HFFc6 (cell line): Measurements from ENCODE around the gene SLC8A1. TPM values are rescaled to one million over a fixed set of nuclear protein-coding genes. Genes with fewer than 3 reads are reported as not detected.

Experiments used
- DNase-seq: peaks from one replicate; pipeline ENCODE4 v3.0.0-alpha.2; 2018
- H3K27ac Mint-ChIP-seq: 2 replicates; pipeline ENCODE4 v1.8.0; 2020; ENCODE audit warnings: mild to moderate bottlenecking, mixed read lengths
- H3K27me3 Mint-ChIP-seq: 2 replicates; pipeline ENCODE4 v1.8.0; 2021; ENCODE audit warnings: mild to moderate bottlenecking, moderate library complexity, mixed read lengths; ENCODE audit not compliant: insufficient read depth
- H3K36me3 Mint-ChIP-seq: 2 replicates; pipeline ENCODE4 v1.8.0; 2021; ENCODE audit warnings: low read depth, mixed read lengths
- H3K4me1 Mint-ChIP-seq: 2 replicates; pipeline ENCODE4 v1.8.0; 2020; ENCODE audit warnings: low read depth, mixed read lengths
- H3K4me3 Mint-ChIP-seq: 2 replicates; pipeline ENCODE4 v1.8.0; 2020; ENCODE audit warnings: mild to moderate bottlenecking, moderate library complexity, mixed read lengths
- H3K9me3 Mint-ChIP-seq: 2 replicates; pipeline ENCODE4 v1.8.0; 2020; ENCODE audit warnings: mild to moderate bottlenecking, mixed read lengths
- CTCF ChIP-seq: fragments of 200-600 bp; sonication (generic); IDR thresholded peaks from 2 replicates; pipeline ENCODE4 v1.5.0; 2021; ENCODE audit warnings: antibody characterized with exemption, mild to moderate bottlenecking
- total RNA-seq, 6 experiments: library from RNA; stranded (reverse); fragmentation: NEBNext Ultra II Directional; extraction: Animal tissue kit (Norgen Biotek cat#: 25700); gene quantifications; 2 replicates in 1 of 6; 3 replicates in 5 of 6; pipeline ENCODE4 v1.2.3, GENCODE V29; 2021

Gene SLC8A1
- total RNA-seq, 6 experiments from 2014 or later, result 71.5 to 96.9 (median 92.2) TPM

- Mint-ChIP-seq H3K27me3 (no peaks in the 10 kb centered on the region; the same call in 1 of the 2 replicates), H3K4me1 (peaks cover 42% of the 10 kb centered on the region), H3K4me3 (no peak overlapping the region), H3K36me3 (peaks cover 48% of the 10 kb centered on the region), H3K9me3 (no peaks in the 10 kb centered on the region), H3K27ac (no peak overlapping the region)
- no peak for DNase-seq
- TF ChIP-seq CTCF, result no peak
Observed at GRCh38 chr2:40193670-40194026, 258.2 kb downstream of the SLC8A1 start.

- peaks cover 48% of the 10 kb centered on the region for H3K36me3 Mint-ChIP-seq
- H3K9me3 Mint-ChIP-seq, result no peaks in the 10 kb centered on the region
- H3K27me3 Mint-ChIP-seq, result no peaks in the 10 kb centered on the region; the same call in 1 of the 2 replicates
- no peak overlapping the region for H3K4me3 Mint-ChIP-seq
- peak overlapping the region; percentile 15; the same call in 1 of the 2 replicates for H3K27ac Mint-ChIP-seq
- TF ChIP-seq CTCF, result no peak
- DNase-seq, result no peak
- peaks cover 38% of the 10 kb centered on the region for H3K4me1 Mint-ChIP-seq
Observed at GRCh38 chr2:40192864-40193669, 258.8 kb downstream of the SLC8A1 start.

- Mint-ChIP-seq H3K4me1 (peaks cover 31% of the 10 kb centered on the region), H3K4me3 (no peak overlapping the region), H3K27me3 (no peaks in the 10 kb centered on the region), H3K36me3 (peaks cover 28% of the 10 kb centered on the region), H3K9me3 (no peaks in the 10 kb centered on the region), H3K27ac (no peak overlapping the region)
- TF ChIP-seq CTCF, result no peak
- DNase-seq, result no peak
Observed at GRCh38 chr2:40190457-40190856, 261.4 kb downstream of the SLC8A1 start.

- H3K36me3 Mint-ChIP-seq, result peaks cover 24% of the 10 kb centered on the region
- no peaks in the 10 kb centered on the region for H3K27me3 Mint-ChIP-seq
- no peak overlapping the region for H3K27ac Mint-ChIP-seq
- peaks cover 31% of the 10 kb centered on the region for H3K4me1 Mint-ChIP-seq
- DNase-seq, result no peak
- TF ChIP-seq CTCF, result no peak
- no peaks in the 10 kb centered on the region for H3K9me3 Mint-ChIP-seq
- no peak overlapping the region for H3K4me3 Mint-ChIP-seq
Observed at GRCh38 chr2:40189881-40190280, 262.0 kb downstream of the SLC8A1 start.

GRCh38 chr2:40187054-40187453 is 264.8 kb downstream of the SLC8A1 start:
- H3K27ac Mint-ChIP-seq, result no peak overlapping the region
- no peak for DNase-seq
- H3K4me3 Mint-ChIP-seq, result no peak overlapping the region
- no peaks in the 10 kb centered on the region for H3K27me3 Mint-ChIP-seq
- H3K4me1 Mint-ChIP-seq, result peaks cover 18% of the 10 kb centered on the region; the same call in 1 of the 2 replicates
- peaks cover 17% of the 10 kb centered on the region for H3K36me3 Mint-ChIP-seq
- no peaks in the 10 kb centered on the region for H3K9me3 Mint-ChIP-seq
- no peak for TF ChIP-seq CTCF
